NCI-H2196 (cell line): Measurements from ENCODE around the gene TPP1.

ENCODE experiments used
- DNase-seq: peaks from one replicate; lab custom pipeline; 2025; ENCODE audit not compliant: unreplicated experiment; lab: John Stamatoyannopoulos, UW

Gene TPP1

DNA sequence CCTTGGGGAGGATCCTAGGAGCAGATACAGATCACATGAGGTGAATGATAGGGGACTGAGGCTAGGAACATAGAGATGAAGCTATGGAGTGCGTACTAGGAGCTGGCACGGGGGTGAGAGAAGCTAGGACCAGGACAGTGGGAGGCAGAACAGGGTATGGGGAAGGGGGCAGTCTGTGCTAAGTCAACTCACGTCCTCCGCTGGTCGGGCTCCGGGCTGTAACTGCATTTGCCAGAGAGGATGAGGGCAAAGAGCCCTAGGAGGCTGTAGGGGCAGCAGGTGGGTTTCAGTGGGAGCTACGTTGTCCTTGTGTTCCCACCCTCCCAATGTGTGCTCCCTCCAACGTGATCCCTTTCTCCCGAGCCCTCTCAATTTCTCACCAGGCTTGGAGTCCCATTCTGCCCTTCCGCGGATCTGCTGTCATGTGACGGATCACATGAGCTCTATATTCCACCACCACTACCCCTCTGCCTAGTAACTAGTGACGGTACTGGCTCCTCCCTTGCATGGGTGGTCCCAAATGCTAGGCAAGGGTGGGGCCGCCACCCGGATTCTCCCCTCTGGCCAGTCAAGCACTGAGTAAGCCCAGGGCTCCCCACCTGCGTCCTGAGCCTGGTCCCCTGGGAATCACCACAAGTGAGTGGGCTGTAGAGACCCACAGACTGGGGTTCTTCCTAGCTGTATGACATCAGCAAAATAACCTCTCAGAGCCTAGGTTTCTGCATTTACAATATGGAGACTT, at the start of gene TPP1:
TPP1 (minus strand) TSS at position 419 of the 742 bp plus-strand sequence; CDS start at position 397, 22 bp downstream.
- peak; percentile 94 for DNase-seq

DNA sequence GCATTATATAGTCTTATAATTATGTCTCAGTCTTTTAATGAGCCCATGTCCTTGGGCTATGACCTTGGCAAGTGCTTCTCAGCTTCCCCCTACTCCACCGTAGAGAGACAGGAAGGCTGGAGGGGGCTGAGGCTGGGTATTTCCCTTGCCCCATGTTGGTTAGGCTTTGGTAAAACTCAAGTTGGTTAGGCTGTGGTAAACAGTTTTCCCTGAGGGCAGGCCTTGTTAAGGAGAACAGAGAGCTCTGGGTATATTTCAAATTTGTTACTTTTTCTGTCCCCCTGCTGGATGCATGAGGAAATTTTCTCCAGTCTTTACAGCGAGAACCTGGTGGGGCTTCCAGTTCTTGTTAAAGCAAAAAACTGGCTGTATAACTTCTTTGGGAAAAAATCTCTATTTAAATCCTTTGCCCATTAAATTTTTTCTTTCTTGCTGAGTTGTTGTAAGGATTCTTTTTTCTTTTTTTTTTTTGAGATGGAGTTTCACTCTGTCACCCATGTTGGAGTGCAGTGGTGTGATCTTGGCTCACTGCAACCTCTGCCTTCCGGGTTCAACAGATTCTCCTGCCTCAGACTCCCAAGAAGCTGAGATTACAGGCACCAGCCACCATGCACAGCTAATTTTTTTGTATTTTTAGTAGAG, 48.6 kb upstream of the TPP1 start:
- DNase-seq: no peak

DNA sequence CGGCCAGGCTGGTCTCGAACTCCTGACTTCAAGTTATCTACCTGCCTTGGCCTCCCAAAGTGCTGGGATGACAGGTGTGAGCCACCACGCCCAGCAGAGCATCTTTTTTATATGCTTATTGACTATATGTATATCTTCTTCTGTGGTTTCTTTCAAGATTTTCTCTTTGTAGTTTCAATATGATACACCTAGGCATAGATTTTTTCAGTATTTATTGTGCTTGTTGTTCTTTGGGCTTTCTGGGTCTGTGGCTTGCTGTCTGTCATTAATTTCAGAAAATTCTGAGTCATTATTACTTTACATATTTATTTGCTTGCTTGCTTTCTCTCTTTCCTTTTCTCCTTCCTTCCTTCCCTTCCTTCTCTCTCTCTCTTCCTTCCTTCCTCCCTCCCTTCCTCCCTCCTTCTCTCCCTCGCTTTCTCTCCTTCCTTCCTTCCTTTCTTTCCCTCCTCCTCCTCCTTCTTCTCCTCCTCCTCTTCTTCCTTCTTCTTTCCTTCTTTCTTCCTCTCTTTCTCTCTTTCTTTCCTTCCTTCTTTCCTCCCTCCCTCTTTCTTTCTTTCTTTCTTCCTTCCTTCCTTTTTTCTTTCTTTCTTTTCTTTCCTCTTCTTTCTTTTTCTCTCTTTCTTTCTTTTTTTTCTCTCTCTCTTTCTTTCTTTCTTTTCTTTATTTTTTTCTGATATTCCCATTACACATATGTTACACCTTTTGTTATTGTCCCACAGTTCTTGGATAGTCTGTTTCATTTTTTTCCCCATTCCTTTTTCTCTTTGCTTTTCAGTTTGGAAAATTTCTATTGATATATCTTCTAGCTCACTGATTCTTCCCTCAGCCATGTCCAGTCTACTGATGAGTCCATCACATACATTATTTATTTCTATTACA, 47.3 kb upstream of the TPP1 start:
- DNase-seq: no peak

DNA sequence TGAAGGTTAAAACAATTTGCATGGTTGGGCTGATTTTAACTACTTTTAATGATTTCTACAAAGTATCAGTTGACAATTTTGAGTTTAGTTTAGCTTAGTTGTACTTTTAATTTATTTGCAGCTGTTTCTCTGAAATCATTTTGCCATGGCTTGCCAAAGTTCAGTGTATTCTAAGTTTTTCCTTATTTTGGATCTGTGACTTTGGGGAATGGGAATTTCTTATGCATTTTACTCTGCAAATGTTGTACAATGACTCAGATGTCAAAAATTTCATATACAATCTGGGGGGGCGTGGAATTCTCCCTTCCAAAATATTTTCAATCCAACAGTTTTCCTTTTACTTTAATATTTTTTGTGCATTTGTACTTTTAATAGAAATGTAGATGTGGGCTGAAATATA, 45.3 kb upstream of the TPP1 start:
- DNase-seq: no peak

DNA sequence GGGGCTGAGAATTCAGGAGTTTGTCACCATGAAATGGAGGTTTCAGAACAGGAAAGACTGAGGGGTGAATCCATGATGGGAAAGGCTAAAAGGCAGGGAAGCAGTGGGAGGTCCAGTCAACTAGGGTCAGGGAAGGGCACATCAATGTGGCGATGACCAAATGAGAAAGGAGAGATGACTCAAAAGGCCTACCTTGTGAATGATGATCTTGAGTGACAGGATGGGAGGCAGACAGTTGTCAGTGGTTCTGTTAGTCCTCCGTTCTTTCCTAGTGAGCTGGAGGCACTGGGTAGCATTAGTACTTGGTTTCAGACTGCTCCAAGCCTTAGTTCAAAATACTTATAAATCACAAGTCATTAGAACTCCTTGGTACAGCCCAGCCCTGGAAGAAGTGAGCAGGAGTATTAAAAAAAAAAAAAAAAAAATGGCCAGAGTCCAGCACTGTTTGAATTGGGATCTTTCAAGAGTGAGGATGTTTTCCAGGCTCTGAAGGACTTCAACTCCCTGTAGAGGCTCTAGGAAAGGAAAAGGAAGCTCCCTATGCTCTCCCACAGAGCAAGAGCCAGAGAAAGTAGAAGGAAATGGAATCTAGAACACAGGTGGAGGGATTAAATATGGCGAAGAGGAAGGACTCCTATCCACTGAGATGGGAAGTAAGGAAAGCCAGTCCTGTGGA, 44.7 kb upstream of the TPP1 start:
- DNase-seq: no peak

DNA sequence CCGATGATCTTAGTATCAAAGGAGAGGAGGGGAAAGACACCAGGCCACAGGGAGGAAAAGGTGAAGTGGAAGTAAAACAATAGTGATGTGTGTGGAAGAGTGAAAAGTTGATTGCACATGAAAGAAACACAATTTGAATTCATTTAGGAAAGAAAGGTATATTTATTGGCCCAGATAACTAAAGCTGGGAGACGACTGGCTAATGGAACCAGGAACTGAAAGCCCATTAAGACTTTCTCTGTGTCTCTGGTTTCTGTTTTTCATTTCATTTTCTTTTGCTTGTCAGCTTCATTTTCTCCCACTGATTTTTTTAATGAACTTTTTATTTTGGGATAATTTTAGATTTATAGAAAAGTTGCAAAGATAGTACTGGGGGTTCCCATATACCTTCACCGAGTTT, 41.5 kb upstream of the TPP1 start:
- DNase-seq: no peak

DNA sequence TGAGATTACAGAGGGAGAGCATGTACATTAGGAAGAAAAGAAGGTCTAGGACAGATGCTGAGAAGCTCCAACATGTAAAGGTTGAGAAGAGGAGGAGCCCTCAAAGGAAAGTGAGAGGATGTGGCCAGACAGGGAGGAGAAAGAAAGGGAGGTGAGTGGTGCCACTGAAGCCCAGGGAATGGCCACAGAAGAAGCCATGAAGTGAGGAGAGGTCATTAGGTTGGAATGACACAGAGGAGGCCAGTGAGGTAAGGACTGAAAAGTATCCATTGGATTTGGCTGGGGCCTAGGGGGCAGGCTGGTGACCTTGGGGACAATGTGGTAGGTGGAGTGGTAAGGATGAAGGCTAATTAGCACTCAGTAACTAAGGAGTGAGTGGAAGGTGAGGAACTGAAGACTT, 39.4 kb upstream of the TPP1 start:
- no peak for DNase-seq

DNA sequence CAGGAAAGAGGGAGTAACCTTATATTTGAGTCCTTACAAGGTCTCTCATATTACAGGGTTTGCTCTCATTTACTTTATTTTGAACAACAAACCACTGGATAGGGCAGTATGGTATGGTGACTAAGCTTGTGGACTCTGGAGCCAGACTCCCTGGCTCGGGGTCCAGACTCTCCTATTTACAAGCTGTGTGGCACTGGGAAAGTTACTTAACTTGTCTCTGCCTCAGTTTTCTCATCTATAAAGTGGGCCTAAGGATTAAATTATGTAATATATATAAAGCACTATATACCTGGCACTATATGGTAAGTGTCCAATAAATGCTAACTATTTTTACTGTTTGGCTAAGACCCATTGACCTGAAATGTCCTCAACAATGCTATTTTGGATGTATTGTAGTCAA, 38.1 kb upstream of the TPP1 start:
- no peak for DNase-seq

DNA sequence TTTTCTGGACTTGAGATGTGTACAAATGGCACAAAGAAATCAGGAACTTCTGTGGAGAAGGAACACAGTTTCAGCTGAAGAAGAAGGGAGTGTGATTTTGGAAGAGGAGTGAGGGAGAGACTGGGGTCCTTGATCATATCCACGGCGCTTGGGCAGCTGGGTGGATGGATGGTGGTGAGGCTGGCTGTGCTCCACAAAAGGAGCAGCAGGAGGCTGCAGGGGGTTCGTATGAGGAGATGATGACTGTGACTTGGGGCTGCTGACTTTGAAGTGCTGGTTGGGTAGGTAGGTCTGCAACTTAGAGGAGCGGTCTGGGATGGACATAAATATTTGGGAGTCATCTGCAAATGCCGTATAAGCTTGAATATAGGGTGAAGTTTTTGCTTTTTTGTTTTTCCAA, 37.7 kb upstream of the TPP1 start:
- DNase-seq: no peak

DNA sequence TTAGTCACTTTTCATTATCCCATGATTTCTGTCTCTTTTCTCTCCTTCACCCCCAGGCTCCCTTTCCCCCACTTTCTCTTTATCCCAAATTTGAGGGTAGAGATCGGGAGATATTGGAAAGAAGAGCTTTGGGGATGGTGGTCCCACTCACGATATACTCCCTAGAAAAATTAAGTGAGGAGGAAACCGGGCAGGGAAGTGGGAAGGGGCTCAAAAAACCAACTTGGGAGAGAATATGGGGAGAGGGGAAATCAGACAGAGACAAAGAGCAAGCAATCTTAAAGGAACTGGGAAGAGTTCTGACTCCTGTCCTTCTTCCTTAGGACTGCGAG, 37.3 kb upstream of the TPP1 start:
- DNase-seq: no peak

DNA sequence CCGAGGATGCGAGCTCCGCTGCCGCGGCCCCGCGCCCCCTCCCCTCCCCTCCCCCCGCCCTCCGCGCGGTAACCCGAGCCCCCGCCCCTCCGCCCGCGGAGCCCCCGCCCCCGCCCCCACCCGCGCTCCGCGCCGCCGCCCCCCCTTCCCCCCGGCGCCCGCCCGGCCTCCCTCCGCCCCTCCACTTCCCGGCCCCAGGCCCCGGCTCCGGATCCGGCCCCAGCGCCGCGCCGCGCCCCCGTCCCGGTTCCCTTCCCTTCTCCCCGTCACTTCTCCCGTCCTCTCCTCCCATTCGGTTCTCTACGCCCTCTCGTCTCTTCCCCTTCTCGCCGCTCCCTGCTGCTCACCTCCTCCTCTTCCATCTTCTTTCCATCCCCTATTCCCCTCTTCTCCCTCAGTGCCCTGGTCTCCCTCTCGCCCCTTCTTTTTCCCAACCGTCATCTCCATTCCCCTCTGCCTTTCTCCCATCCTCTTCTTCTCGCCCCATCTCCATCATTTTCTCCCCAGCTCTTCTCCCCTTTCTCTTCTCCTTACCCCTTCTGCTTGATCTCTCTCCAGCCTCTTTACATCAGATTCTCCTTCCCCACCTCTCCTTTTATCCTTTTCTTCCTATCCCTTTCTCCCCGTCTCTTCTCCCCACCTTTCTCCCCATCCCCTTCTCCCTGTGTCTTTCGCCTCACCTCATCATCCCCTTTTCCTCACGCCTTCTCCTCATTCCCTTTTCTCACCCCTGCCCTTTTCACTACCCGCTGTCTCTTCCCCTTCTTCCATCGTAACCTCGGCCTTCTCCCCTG, 36.8 kb upstream of the TPP1 start, which contains the start of gene DCHS1:
DCHS1 (minus strand) TSS at position 20 of the 794 bp plus-strand sequence. CDS start 14,196 bp downstream, outside the sequence.
- no peak for DNase-seq

DNA sequence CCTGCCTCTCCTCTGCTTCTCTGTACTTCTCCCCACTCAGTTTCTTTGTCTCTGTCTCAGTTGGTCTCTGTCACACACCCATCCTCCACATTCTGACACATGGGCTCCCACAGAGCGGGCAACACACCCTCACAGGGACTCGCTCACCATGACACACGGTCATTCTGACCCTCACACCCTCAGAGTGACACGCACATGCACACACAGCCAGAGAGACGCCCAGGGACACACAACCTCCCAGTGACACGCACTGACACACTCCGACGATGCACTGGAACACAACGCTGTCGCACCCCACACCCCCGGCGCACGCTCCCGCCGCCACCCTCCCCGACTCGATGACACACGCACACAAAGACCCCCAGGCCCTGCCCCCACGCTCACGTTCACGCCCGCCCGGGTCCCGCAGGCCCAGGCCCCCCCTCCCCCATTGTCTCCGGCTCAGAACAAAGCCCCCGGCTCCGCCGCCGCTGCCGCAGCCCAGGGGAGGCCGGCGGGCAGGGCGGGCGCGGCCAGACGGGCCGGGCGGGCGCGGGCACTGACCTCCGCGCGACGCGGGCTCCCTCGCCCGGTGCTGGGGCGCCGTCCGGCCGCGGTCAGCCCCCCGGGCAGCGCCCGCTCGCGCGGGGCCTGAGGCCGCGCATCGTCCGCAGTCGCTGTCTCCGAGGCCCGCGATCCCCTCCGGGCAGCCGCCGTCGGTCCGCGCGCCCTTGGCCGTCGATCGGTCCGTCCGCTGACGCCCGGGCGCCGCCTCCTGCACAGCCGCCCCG, 36.0 kb upstream of the TPP1 start:
- DNase-seq: no peak

DNA sequence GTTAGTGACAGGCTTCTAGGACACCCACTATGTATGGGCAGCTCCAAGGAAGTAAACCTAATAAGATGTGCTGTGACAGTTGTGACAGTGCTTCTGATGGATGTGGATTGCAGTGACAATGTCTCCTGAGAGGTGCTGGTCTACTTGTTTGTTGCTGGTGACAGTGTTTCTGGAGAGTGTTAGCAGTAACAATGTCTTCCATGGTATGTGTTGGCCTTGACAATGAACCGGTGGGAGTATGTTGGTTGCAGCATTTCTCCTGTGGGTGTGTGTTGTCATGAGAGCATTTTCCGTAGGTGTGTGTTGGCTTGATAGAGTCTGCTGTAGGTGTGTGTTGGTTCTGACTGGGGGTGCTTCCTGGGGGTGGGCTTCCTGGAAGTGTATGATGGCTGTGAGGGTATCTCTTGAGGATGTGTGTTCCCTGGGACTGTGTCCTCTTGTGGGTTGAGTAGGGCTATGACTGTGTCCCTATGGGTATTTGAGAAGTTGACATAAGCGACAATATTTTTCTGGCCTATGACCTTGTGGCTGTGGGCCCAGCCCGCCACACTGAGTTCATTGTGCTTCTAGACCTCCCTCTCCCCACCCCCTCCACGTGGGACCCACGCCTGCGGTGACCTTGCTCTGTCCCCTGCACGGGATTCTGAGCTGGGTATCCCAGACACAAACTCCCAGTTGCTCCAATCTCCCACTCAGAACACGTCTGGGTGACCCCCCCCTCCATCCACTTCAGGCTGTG, 35.2 kb upstream of the TPP1 start:
- no peak for DNase-seq

DNA sequence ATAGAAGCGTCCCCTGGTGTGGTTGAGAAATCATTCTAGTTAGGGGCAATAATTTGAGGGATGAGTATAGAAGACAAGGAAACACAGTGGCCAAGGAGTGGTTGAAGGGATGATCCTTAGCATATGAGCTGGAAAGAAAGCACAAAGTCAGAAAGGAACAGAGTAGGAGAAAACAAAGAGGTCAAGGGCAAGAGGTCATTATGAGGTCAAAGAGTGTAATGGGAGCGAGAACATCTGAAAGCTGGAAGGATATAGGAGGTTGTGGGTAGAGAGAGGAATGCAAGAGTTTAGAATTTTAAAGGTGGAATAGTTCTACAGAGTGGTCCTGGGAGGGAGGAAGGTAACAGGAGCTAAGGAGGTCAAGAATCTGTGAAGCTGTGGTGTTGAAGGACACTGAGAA, 34.4 kb upstream of the TPP1 start:
- DNase-seq: no peak

DNA sequence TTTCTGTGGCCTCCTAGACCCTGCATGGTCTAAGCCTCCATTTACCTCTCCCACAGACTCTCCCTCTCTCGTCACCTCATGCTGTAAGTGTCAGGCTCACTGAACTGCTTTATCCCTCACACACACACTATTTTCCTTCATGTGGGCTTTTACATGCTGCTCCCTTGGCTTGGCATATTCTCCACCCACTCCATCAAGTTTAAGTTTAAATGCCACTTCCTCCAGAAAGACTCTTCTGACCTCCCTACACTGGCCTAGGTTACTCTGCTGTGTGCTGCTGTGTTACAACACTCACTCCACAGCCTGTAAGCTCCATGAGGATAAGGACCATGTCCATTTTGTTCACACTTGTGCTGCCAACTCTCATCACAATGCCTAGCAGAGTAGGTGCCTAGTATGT, 33.9 kb upstream of the TPP1 start:
- DNase-seq: no peak

DNA sequence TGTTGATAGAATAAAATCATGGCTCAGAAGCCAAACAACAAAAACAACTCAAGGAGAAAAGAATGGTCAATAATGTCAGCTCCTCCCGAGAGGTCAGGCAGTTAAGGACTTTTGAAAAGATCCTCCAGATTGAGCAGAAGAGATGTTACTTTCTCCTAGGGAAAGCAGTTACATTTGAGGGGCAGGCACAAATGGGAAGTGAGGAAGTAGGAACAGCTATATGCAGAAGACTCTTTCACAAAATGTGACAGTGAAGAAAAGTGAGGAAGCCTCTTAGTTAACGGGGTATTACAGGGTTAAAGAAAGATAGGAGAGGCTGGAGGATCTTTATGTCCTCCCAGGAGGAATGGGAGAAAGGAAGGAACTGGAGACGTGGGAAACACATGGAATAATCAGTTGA, 33.0 kb upstream of the TPP1 start:
- DNase-seq: no peak

DNA sequence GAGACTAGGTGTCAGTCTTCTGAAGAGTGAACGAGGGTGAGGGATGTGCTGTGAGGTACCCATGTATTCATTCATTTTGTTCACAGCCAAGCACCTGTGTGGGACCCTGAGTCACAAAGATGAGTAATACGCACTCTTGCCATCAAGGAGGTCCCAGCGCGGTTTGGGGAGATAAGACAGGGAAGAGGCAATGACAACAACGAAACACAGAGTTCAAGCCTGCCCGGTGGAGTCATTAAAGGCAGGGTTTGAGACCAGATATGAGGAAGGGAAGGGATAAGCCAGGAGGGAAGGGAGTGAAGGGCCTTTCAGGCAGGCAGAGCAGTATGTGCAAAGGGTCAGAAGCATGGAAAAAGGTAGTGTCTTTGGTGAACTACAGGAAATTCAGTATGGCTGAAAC, 31.8 kb upstream of the TPP1 start:
- DNase-seq: no peak

DNA sequence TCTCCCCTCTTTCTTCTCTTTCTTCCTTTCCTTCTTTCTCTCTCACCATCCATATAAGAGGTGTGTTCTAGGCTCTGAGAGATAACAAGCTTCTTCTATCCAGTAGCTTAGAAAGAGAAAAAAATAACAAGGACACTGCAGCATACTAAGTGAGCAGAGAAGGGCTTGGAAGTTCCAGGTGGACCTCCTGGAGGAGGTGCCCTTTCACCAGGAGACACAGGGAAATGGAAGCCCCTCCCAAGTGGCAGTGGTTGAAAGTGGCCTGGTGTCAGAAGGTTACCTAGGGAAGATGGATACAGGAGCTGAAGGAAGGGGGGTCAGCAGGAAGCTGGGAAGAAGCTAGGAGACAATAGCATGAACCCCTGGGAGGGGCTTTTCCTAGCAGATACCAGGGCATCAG, 30.9 kb upstream of the TPP1 start:
- no peak for DNase-seq

DNA sequence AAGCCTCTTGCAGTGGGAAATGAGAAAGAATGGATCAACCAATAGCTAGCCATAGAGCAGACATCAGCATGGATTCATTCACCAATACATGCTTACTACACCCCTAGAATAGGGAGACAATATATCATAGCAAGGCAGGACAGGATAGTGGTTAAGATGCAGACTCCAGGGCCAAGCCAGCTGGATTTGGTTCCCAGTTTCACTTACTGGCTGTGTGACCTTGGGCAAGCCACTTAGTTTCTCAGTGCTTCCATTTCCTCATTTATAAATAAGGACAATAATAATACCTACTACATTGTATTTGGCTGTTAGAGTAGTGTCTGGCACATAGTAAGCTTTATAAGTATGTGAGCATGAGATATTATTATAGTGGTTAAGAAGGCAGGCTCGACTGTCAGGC, 29.3 kb upstream of the TPP1 start:
- DNase-seq: no peak
